GM23338 (cell line): ENCODE data around the gene CMYA5. TPM values are rescaled to one million over a fixed set of nuclear protein-coding genes. Genes with fewer than 3 reads are reported as not detected.
A peak's percentile ranks its signal among the peaks of the same experiment; 100 is the strongest.

Source experiments
- ATAC-seq: fragments of 200-7000 bp; cut with Tn5 transposase; 3 replicates; pipeline ENCODE4 v1.9.1; 2020
- DNase-seq: peaks from one replicate; pipeline ENCODE4 v3.0.0-alpha.2; 2015; ENCODE audit warnings: low spot score
- H2AFZ ChIP-seq: fragments of 200-600 bp; sonication (generic); 2 replicates; pipeline ENCODE4 v1.8.0; 2016; ENCODE audit warnings: antibody characterized with exemption, mild to moderate bottlenecking, moderate library complexity
- H3F3A ChIP-seq: fragments of 200-600 bp; sonication (generic); replicated peaks from 2 replicates; pipeline ENCODE4 v1.8.0; 2017; ENCODE audit warnings: antibody characterized with exemption, mixed run types, low read depth
- H3K27ac ChIP-seq: fragments of 200-600 bp; sonication (generic); 2 replicates; pipeline ENCODE4 v1.6.1; 2016; ENCODE audit warnings: low read depth
- H3K27me3 ChIP-seq: fragments of 200-600 bp; sonication (generic); 2 replicates; pipeline ENCODE4 v1.8.0; 2016; ENCODE audit warnings: mild to moderate bottlenecking, mixed run types, moderate library complexity; ENCODE audit not compliant: insufficient read depth
- H3K36me3 ChIP-seq: fragments of 200-600 bp; sonication (generic); 2 replicates; pipeline ENCODE4 v1.8.0; 2016; ENCODE audit warnings: mild to moderate bottlenecking; ENCODE audit not compliant: insufficient read depth
- H3K4me1 ChIP-seq: fragments of 200-600 bp; sonication (generic); 2 replicates; pipeline ENCODE4 v1.8.0; 2016; ENCODE audit warnings: mild to moderate bottlenecking, moderate library complexity; ENCODE audit not compliant: insufficient read depth
- H3K4me2 ChIP-seq: fragments of 200-600 bp; sonication (generic); 2 replicates; pipeline ENCODE4 v1.7.1; 2017; ENCODE audit warnings: mixed run types
- H3K4me3 ChIP-seq: fragments of 200-600 bp; sonication (generic); 2 replicates; pipeline ENCODE4 v1.6.1; 2016; ENCODE audit warnings: mixed run types
- H3K79me2 ChIP-seq: fragments of 200-600 bp; sonication (generic); replicated peaks from 2 replicates; pipeline ENCODE4 v1.8.0; 2017; ENCODE audit warnings: mild to moderate bottlenecking; ENCODE audit not compliant: insufficient read depth
- H3K9me2 ChIP-seq: fragments of 200-600 bp; sonication (generic); 2 replicates; pipeline ENCODE4 v1.8.0; 2017; ENCODE audit not compliant: insufficient read depth
- H4K20me1 ChIP-seq: fragments of 200-600 bp; sonication (generic); replicated peaks from 2 replicates; pipeline ENCODE4 v1.8.0; 2017; ENCODE audit warnings: mild to moderate bottlenecking; ENCODE audit not compliant: insufficient read depth
- H3K27ac Mint-ChIP-seq: 2 replicates; pipeline ENCODE4 v1.8.0; 2020; ENCODE audit warnings: inconsistent platforms, mild to moderate bottlenecking, moderate library complexity, mixed read lengths
- H3K27me3 Mint-ChIP-seq: 3 replicates; pipeline ENCODE4 v1.8.0; 2022; ENCODE audit warnings: low read depth, mild to moderate bottlenecking, moderate library complexity, mixed read lengths, inconsistent platforms; ENCODE audit not compliant: insufficient read depth, poor library complexity
- H3K36me3 Mint-ChIP-seq: 3 replicates; pipeline ENCODE4 v1.8.0; 2021; ENCODE audit warnings: low read depth, mild to moderate bottlenecking, inconsistent platforms, moderate library complexity, mixed read lengths
- H3K4me1 Mint-ChIP-seq: 3 replicates; pipeline ENCODE4 v1.8.0; 2020; ENCODE audit warnings: mild to moderate bottlenecking, inconsistent platforms, mixed read lengths
- H3K4me3 Mint-ChIP-seq: 3 replicates; pipeline ENCODE4 v1.8.0; 2021; ENCODE audit warnings: moderate library complexity, mild to moderate bottlenecking, inconsistent platforms, mixed read lengths
- H3K9me3 Mint-ChIP-seq: 3 replicates; pipeline ENCODE4 v1.8.0; 2020; ENCODE audit warnings: moderate library complexity, mild to moderate bottlenecking, inconsistent platforms, mixed read lengths
- CREB1 ChIP-seq: fragments of 250-450 bp; sonication (Bioruptor Pico); IDR thresholded peaks from 2 replicates; pipeline ENCODE4 v1.5.0; 2020; ENCODE audit warnings: low read depth, mild to moderate bottlenecking, moderate library complexity
- EZH2 ChIP-seq: fragments of 200-600 bp; sonication (generic); IDR thresholded peaks from one replicate; pipeline ENCODE4 v1.8.0; 2017; ENCODE audit warnings: antibody characterized with exemption, mild to moderate bottlenecking, low read depth; ENCODE audit not compliant: unreplicated experiment
- EZH2phosphoT487 ChIP-seq: fragments of 200-600 bp; sonication (generic); IDR thresholded peaks from one replicate; pipeline ENCODE4 v1.8.1; 2018; ENCODE audit warnings: antibody characterized with exemption; ENCODE audit not compliant: unreplicated experiment
- JUNB ChIP-seq: IDR thresholded peaks from one replicate; pipeline ENCODE4 v1.6.1; 2016; ENCODE audit warnings: antibody characterized with exemption; ENCODE audit not compliant: unreplicated experiment
- NANOG ChIP-seq: IDR thresholded peaks from 2 replicates; pipeline ENCODE4 v1.6.1; 2016; ENCODE audit warnings: antibody characterized with exemption, borderline replicate concordance
- POLR2AphosphoS5 ChIP-seq: IDR thresholded peaks from 2 replicates; pipeline ENCODE4 v1.6.1; 2016; ENCODE audit warnings: antibody characterized with exemption, low read depth
- STAT1 ChIP-seq: IDR thresholded peaks from one replicate; pipeline ENCODE4 v1.6.1; 2016; ENCODE audit warnings: antibody characterized with exemption; ENCODE audit not compliant: unreplicated experiment
- ZNF114 ChIP-seq: fragments of 250-450 bp; sonication (Bioruptor Pico); IDR thresholded peaks from 2 replicates; pipeline ENCODE4 v1.5.0; 2020; ENCODE audit warnings: mild to moderate bottlenecking, moderate library complexity
- ZNF331 ChIP-seq: fragments of 250-450 bp; sonication (Bioruptor Pico); IDR thresholded peaks from 2 replicates; pipeline ENCODE4 v1.5.0; 2020; ENCODE audit warnings: low read depth, mild to moderate bottlenecking, moderate library complexity
- polyA plus RNA-seq: library from polyadenylated mRNA; unstranded; fragments of >200 nt; fragmentation: Nextera tagmentation; extraction: Ambion mirVana; gene quantifications from 2 replicates; pipeline ENCODE4 v1.2.1, GENCODE V29; 2016
- total RNA-seq: library from RNA; depleted of rRNA; stranded (reverse); fragments of >200 nt; shearing (Covaris generic); gene quantifications from 2 replicates; pipeline ENCODE4 v1.2.3, GENCODE V29; 2014
- TF ChIP-seq, protein P1 (sequence below): IDR thresholded peaks from 2 replicates; pipeline ENCODE4 v1.6.1; 2016; ENCODE audit warnings: antibody characterized with exemption
- TF ChIP-seq, protein P2 (sequence below): fragments of 250-450 bp; sonication (Bioruptor Pico); IDR thresholded peaks from 2 replicates; pipeline ENCODE4 v1.5.0; 2020; ENCODE audit warnings: mild to moderate bottlenecking, moderate library complexity
- TF ChIP-seq, protein P3 (sequence below), 2 experiments: fragments of 200-600 bp in 1 of 2; sonication (generic) in 1 of 2; conservative IDR thresholded peaks; 2 replicates each; pipeline versions ENCODE4 v1.5.1 to v1.6.1; 2016 to 2017; ENCODE audit warnings: antibody characterized with exemption in 2 of 2, low read depth in 2 of 2, mild to moderate bottlenecking in 2 of 2, moderate library complexity in 1 of 2

The CMYA5 gene
- total and polyA plus RNA-seq, 2 experiments from 2014 or later, result 0.45 to 0.49 TPM

DNA sequence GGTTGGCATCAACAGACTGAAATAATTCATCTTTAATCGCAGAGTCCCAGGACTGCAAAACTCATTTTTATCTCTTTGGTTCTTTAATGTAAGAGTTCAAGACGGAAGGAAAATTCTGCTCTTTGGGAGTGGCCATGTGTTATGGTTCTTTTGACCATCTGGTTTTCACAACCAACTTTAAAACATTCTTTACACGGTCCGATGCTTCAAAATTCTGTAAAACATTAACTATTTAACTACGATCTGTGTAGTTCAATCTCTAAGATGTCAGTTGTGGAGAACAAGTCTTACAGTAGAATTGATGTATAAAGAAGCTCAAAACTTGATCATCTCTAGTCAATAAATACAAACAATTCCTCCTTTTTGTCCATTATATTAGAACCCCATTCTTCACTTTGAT lies 83.0 kb downstream of the CMYA5 start:
- Histone ChIP-seq H3K27ac (no peak overlapping the region), H3K36me3 (no peaks in the 10 kb centered on the region), H4K20me1 (no peaks in the 10 kb centered on the region), H3K4me3 (no peak overlapping the region), H3F3A (no peaks in the 10 kb centered on the region), H3K27me3 (no peaks in the 10 kb centered on the region), H3K79me2 (no peaks in the 10 kb centered on the region), H3K9me2 (no peaks in the 10 kb centered on the region; the same call in 1 of the 2 replicates), H3K4me2 (no peak overlapping the region), H2AFZ (no peak overlapping the region), H3K4me1 (peaks cover 7% of the 10 kb centered on the region)
- peaks cover 4% of the 10 kb centered on the region for H3K27me3 Mint-ChIP-seq
- no peak overlapping the region for H3K27ac Mint-ChIP-seq
- no peak for DNase-seq
- no peak overlapping the region for H3K4me3 Mint-ChIP-seq
- no peak for ATAC-seq
- TF ChIP-seq JUNB (no peak), NANOG (no peak), EZH2phosphoT487 (no peak), ZNF331 (CRISPR knock-in tag) (no peak)
- H3K4me1 Mint-ChIP-seq, result peaks cover 8% of the 10 kb centered on the region
- H3K9me3 Mint-ChIP-seq, result peaks cover 28% of the 10 kb centered on the region
- H3K36me3 Mint-ChIP-seq, result peaks cover 19% of the 10 kb centered on the region

DNA sequence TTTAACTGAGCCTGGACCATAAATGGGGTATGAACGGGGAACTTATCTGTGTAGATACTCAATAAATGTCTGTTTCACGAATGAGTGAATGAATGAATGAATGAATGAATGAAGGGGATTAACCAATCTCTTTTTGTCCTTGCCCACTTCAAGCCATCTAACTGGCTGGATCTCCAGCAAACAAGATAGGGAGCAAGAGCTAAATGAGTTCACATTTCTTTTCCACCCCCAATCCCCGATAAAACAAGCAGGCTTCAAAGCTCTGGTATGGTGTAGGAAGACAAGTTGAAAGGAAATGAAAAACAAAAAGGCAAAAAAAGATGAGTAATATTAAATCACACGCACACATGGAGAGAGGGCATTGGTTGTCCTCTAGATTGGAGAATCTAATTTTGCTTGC lies 84.0 kb downstream of the CMYA5 start:
- Histone ChIP-seq H3K4me2 (peak overlapping the region; percentile 55), H4K20me1 (no peaks in the 10 kb centered on the region), H3K36me3 (no peaks in the 10 kb centered on the region), H3K9me2 (no peaks in the 10 kb centered on the region; the same call in 1 of the 2 replicates), H3K27me3 (no peaks in the 10 kb centered on the region), H3K79me2 (no peaks in the 10 kb centered on the region), H3K4me1 (peaks cover 7% of the 10 kb centered on the region), H3F3A (no peaks in the 10 kb centered on the region), H3K27ac (no peak overlapping the region), H3K4me3 (no peak overlapping the region), H2AFZ (peak overlapping the region; percentile 94)
- Mint-ChIP-seq H3K4me1 (peaks cover 8% of the 10 kb centered on the region), H3K27ac (no peak overlapping the region), H3K9me3 (peaks cover 23% of the 10 kb centered on the region), H3K4me3 (no peak overlapping the region), H3K36me3 (peaks cover 18% of the 10 kb centered on the region), H3K27me3 (peaks cover 4% of the 10 kb centered on the region)
- ATAC-seq (no peak), DNase-seq (no peak)
- no peak for TF ChIP-seq STAT1
- TF ChIP-seq, protein P1, sequence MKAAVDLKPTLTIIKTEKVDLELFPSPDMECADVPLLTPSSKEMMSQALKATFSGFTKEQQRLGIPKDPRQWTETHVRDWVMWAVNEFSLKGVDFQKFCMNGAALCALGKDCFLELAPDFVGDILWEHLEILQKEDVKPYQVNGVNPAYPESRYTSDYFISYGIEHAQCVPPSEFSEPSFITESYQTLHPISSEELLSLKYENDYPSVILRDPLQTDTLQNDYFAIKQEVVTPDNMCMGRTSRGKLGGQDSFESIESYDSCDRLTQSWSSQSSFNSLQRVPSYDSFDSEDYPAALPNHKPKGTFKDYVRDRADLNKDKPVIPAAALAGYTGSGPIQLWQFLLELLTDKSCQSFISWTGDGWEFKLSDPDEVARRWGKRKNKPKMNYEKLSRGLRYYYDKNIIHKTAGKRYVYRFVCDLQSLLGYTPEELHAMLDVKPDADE, result no peak
- TF ChIP-seq, protein P2, sequence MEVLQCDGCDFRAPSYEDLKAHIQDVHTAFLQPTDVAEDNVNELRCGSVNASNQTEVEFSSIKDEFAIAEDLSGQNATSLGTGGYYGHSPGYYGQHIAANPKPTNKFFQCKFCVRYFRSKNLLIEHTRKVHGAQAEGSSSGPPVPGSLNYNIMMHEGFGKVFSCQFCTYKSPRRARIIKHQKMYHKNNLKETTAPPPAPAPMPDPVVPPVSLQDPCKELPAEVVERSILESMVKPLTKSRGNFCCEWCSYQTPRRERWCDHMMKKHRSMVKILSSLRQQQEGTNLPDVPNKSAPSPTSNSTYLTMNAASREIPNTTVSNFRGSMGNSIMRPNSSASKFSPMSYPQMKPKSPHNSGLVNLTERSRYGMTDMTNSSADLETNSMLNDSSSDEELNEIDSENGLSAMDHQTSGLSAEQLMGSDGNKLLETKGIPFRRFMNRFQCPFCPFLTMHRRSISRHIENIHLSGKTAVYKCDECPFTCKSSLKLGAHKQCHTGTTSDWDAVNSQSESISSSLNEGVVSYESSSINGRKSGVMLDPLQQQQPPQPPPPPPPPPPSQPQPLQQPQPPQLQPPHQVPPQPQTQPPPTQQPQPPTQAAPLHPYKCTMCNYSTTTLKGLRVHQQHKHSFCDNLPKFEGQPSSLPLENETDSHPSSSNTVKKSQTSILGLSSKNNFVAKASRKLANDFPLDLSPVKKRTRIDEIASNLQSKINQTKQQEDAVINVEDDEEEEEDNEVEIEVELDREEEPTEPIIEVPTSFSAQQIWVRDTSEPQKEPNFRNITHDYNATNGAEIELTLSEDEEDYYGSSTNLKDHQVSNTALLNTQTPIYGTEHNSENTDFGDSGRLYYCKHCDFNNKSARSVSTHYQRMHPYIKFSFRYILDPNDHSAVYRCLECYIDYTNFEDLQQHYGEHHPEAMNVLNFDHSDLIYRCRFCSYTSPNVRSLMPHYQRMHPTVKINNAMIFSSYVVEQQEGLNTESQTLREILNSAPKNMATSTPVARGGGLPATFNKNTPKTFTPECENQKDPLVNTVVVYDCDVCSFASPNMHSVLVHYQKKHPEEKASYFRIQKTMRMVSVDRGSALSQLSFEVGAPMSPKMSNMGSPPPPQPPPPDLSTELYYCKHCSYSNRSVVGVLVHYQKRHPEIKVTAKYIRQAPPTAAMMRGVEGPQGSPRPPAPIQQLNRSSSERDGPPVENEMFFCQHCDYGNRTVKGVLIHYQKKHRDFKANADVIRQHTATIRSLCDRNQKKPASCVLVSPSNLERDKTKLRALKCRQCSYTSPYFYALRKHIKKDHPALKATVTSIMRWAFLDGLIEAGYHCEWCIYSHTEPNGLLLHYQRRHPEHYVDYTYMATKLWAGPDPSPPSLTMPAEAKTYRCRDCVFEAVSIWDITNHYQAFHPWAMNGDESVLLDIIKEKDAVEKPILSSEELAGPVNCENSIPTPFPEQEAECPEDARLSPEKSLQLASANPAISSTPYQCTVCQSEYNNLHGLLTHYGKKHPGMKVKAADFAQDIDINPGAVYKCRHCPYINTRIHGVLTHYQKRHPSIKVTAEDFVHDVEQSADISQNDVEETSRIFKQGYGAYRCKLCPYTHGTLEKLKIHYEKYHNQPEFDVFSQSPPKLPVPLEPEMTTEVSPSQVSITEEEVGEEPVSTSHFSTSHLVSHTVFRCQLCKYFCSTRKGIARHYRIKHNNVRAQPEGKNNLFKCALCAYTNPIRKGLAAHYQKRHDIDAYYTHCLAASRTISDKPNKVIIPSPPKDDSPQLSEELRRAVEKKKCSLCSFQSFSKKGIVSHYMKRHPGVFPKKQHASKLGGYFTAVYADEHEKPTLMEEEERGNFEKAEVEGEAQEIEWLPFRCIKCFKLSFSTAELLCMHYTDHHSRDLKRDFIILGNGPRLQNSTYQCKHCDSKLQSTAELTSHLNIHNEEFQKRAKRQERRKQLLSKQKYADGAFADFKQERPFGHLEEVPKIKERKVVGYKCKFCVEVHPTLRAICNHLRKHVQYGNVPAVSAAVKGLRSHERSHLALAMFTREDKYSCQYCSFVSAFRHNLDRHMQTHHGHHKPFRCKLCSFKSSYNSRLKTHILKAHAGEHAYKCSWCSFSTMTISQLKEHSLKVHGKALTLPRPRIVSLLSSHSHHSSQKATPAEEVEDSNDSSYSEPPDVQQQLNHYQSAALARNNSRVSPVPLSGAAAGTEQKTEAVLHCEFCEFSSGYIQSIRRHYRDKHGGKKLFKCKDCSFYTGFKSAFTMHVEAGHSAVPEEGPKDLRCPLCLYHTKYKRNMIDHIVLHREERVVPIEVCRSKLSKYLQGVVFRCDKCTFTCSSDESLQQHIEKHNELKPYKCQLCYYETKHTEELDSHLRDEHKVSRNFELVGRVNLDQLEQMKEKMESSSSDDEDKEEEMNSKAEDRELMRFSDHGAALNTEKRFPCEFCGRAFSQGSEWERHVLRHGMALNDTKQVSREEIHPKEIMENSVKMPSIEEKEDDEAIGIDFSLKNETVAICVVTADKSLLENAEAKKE (CRISPR knock-in tag), result no peak
- no peak for TF ChIP-seq EZH2phosphoT487
- no peak for TF ChIP-seq CREB1
- TF ChIP-seq NANOG, result no peak
- TF ChIP-seq JUNB, result no peak
- TF ChIP-seq, protein P3, sequence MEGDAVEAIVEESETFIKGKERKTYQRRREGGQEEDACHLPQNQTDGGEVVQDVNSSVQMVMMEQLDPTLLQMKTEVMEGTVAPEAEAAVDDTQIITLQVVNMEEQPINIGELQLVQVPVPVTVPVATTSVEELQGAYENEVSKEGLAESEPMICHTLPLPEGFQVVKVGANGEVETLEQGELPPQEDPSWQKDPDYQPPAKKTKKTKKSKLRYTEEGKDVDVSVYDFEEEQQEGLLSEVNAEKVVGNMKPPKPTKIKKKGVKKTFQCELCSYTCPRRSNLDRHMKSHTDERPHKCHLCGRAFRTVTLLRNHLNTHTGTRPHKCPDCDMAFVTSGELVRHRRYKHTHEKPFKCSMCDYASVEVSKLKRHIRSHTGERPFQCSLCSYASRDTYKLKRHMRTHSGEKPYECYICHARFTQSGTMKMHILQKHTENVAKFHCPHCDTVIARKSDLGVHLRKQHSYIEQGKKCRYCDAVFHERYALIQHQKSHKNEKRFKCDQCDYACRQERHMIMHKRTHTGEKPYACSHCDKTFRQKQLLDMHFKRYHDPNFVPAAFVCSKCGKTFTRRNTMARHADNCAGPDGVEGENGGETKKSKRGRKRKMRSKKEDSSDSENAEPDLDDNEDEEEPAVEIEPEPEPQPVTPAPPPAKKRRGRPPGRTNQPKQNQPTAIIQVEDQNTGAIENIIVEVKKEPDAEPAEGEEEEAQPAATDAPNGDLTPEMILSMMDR (conservative IDR thresholded peaks at IDR 0.05; ENCODE audit: low read depth in 2 of 2), result no peak
- no peak for TF ChIP-seq ZNF114 (CRISPR knock-in tag)
- no peak for TF ChIP-seq EZH2
- no peak for TF ChIP-seq ZNF331 (CRISPR knock-in tag)
- TF ChIP-seq POLR2AphosphoS5, result no peak
